ENCODE data around the gene MEDAG. TPM values are rescaled to one million over a fixed set of nuclear protein-coding genes. Genes with fewer than 3 reads are reported as not detected.
A peak's percentile ranks its signal among the peaks of the same experiment; 100 is the strongest.

Gene MEDAG
- polyA plus RNA-seq, 4 donors = 0.34 to 21.4 (median 1.6) TPM

DNA sequence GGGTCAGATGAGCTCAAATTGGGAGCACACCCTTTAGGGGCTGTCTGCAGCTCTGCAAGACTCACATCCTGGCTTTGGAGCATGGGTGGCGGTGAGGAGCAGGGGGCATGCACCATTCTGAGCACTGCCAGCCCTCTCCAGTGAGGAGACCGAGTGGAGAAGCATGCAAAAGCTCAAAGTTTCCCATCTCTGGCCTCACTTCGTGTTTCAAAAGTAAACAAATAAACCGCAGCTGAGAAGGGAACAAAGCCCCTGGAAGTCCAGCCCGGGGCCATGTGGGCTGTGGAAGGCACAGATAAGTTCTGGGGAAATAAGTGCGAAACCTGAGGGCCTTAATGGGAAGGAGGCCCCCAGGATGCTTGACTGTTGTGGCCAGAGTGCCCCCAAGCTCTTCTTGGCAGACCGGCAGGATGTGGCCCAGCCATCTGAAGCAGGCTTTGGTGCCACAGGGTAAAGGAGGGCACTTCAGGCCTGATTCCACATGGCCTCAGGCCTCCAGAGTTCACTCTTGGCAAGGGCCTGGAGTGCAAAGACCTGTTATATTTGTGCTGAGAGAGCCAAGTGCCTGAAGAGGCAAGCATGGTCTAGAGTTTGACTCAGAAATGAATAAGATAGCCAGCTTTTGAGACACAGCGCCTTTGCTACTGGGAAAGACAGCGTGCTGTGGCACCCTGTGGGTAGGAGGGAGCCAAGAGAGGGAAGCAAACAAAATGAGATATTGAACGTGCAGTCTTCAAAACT is 1.2 kb downstream of the MEDAG start:
- DNase-seq = no peak
- Histone ChIP-seq H3K4me1 (ENCODE audit: control insufficient read depth in 3 of 3, insufficient read depth in 2 of 3, low read depth in 1 of 3, low read length in 2 of 3) (peaks cover 0 to 5% (median 0%) of the 10 kb centered on the region in 3 donors), H3K9me3 (ENCODE audit: control insufficient read depth in 2 of 2, insufficient read depth in 1 of 2, low read depth in 1 of 2, low read length in 1 of 2) (no peaks in the 10 kb centered on the region), H3K27ac (ENCODE audit: low read depth in 1 of 3, low read length in 2 of 3) (peak overlapping the region in 1 of 3 donors; percentile 32), H3K4me3 (ENCODE audit: low read depth in 1 of 3, low read length in 3 of 3) (no peak overlapping the region), H3K27me3 (ENCODE audit: control insufficient read depth in 3 of 3, insufficient read depth in 3 of 3, low read length in 3 of 3) (peaks cover 5 to 47% (median 22%) of the 10 kb centered on the region in 3 donors), H3K36me3 (ENCODE audit: control insufficient read depth in 3 of 3, insufficient read depth in 2 of 3, low read depth in 1 of 3, low read length in 3 of 3) (no peaks in the 10 kb centered on the region)
- no peak for FAIRE-seq
- WGBS, 3 donors = 54 to 61% (median 57%) methylated on average over 10 of the region's 10 CpGs

DNA sequence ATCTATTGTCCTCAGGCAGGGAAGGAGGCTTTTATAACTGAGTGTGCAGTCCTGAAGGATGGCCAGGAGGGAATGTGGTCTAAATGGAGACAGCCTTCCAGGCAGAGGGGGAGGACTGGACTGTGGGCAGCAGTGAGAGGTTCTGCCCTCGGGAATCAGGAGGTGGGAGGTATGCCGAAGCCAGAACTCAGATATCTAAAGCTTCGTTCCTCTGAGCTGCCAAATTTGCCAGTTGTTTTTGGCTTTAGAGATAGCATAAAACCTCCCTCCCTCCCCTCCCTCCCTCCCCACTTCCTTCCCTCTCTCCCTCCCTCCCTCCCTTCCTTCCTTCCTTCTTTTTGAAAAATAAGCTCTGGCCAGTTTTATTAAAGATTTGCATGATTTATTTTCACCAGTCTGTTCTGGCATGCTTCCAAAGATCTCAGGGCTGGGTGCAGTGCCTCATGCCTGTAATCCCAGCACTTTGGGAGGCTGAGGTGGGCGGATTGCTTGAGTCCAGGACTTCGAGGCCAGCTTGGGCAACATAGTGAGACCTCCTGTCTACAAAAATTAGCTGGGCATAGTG is 2.4 kb downstream of the MEDAG start:
- FAIRE-seq = no peak
- 22 to 30% (median 26%) methylated on average over 5 of the region's 5 CpGs for WGBS, 3 donors
- peaks cover 5 to 44% (median 22%) of the 10 kb centered on the region in 3 donors for H3K27me3 ChIP-seq (ENCODE audit: control insufficient read depth in 3 of 3, insufficient read depth in 3 of 3, low read length in 3 of 3)
- H3K4me1 ChIP-seq (ENCODE audit: control insufficient read depth in 3 of 3, insufficient read depth in 2 of 3, low read depth in 1 of 3, low read length in 2 of 3) = peaks cover 0 to 5% (median 0%) of the 10 kb centered on the region in 3 donors
- no peak overlapping the region for H3K27ac ChIP-seq (ENCODE audit: low read depth in 1 of 3, low read length in 2 of 3)
- H3K9me3 ChIP-seq (ENCODE audit: control insufficient read depth in 2 of 2, insufficient read depth in 1 of 2, low read depth in 1 of 2, low read length in 1 of 2) = no peaks in the 10 kb centered on the region
- no peak overlapping the region for H3K4me3 ChIP-seq (ENCODE audit: low read depth in 1 of 3, low read length in 3 of 3)
- H3K36me3 ChIP-seq (ENCODE audit: control insufficient read depth in 3 of 3, insufficient read depth in 2 of 3, low read depth in 1 of 3, low read length in 3 of 3) = no peaks in the 10 kb centered on the region
- no peak for DNase-seq

DNA sequence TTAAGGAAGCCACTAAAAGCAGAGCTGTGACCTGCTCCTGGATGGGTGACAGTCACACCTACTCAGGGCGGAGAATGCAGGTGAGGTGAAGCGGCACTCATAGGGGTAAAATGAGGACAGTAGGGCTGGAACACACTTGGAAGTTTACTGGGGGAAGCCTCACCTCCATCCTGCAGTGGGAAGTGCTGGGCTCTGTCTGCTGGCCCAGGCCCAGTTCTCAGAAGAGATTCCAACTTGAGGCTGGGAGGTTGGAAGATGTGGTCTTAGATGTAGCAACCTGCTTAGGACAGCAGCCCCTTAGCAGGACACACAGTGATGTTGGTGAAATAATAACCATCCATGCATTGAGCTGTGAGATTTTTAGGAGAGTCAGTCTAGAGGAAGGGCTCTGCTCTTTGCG is 4.6 kb downstream of the MEDAG start:
- no peak overlapping the region for H3K4me3 ChIP-seq (ENCODE audit: low read depth in 1 of 3, low read length in 3 of 3)
- no peak for DNase-seq
- H3K27me3 ChIP-seq (ENCODE audit: control insufficient read depth in 3 of 3, insufficient read depth in 3 of 3, low read length in 3 of 3) = peaks cover 5 to 24% (median 12%) of the 10 kb centered on the region in 3 donors
- no peaks in the 10 kb centered on the region for H3K36me3 ChIP-seq (ENCODE audit: control insufficient read depth in 3 of 3, insufficient read depth in 2 of 3, low read depth in 1 of 3, low read length in 3 of 3)
- peaks cover 0 to 3% (median 0%) of the 10 kb centered on the region in 3 donors for H3K4me1 ChIP-seq (ENCODE audit: control insufficient read depth in 3 of 3, insufficient read depth in 2 of 3, low read depth in 1 of 3, low read length in 2 of 3)
- H3K27ac ChIP-seq (ENCODE audit: low read depth in 1 of 3, low read length in 2 of 3) = no peak overlapping the region
- FAIRE-seq = no peak
- no peaks in the 10 kb centered on the region for H3K9me3 ChIP-seq (ENCODE audit: control insufficient read depth in 2 of 2, insufficient read depth in 1 of 2, low read depth in 1 of 2, low read length in 1 of 2)
- 76 to 88% (median 80%) methylated on average over 3 of the region's 3 CpGs for WGBS, 3 donors

DNA sequence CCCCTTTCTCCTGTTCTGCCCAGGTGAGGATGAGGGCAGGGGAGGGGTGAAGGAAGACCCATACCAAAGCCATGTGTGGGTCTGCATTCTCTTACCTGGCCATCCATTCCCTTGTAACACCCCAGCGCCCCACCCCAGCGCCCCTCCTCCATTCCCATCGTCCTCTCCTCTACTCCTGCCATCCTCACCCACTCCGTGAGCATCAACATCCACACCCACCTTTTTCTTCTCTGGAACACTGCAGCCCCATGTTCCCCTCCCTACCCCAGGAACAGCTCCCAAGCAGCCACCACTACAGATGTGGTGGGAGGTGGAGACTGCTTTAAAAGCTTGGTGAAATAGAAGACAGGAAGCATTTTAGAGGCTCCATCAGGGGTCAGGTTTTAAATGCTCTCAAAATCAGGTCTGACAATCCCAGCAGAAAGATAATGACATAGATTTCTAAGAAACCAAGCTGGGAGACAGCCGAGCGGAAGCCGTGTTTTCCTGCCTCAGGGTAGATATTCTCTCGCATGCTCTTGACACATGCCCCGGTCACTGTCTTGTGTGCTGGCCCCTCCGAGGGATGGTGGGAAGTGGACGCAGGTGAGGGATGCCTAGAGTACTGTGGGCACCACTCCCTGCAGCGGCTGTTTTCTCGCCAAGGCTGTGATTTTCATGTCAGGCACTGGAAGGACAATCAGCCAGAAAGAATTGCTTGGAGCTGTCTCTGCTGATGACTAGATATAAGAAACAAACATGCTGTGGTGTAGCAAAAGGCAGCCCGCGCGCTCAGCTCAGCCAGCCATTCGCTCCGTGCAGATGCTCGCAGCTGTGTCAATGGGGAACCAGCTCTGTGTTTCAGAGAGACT is 9.8 kb downstream of the MEDAG start:
- Histone ChIP-seq H3K9me3 (ENCODE audit: control insufficient read depth in 2 of 2, insufficient read depth in 1 of 2, low read depth in 1 of 2, low read length in 1 of 2) (no peaks in the 10 kb centered on the region), H3K4me3 (ENCODE audit: low read depth in 1 of 3, low read length in 3 of 3) (no peak overlapping the region), H3K27ac (ENCODE audit: low read depth in 1 of 3, low read length in 2 of 3) (no peak overlapping the region), H3K4me1 (ENCODE audit: control insufficient read depth in 3 of 3, insufficient read depth in 2 of 3, low read depth in 1 of 3, low read length in 2 of 3) (no peaks in the 10 kb centered on the region), H3K27me3 (ENCODE audit: control insufficient read depth in 3 of 3, insufficient read depth in 3 of 3, low read length in 3 of 3) (no peaks in the 10 kb centered on the region), H3K36me3 (ENCODE audit: control insufficient read depth in 3 of 3, insufficient read depth in 2 of 3, low read depth in 1 of 3, low read length in 3 of 3) (no peaks in the 10 kb centered on the region)
- DNase-seq (no peak), FAIRE-seq (no peak)
- 66 to 85% (median 76%) methylated on average over 19 of the region's 19 CpGs for WGBS, 3 donors

DNA sequence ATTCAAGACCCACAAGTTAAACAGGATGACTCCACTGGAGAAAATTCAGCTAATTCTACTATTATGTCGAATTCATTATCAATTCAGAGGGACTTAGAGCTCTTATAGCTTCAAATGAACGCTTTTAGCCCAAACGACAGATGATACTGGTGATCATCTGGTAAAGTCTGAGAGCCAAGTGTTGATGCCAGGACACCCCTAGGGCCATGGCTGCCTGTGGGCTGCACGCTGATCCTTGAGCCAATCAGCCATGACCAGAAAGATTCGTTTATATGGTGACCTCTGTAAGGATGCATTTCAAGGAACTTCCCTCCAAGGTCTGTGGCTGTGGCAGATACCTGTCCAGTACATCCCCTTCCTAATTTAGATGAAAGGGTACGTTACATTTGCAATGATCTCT is 10.9 kb downstream of the MEDAG start:
- Histone ChIP-seq H3K27me3 (ENCODE audit: control insufficient read depth in 3 of 3, insufficient read depth in 3 of 3, low read length in 3 of 3) (no peaks in the 10 kb centered on the region), H3K9me3 (ENCODE audit: control insufficient read depth in 2 of 2, insufficient read depth in 1 of 2, low read depth in 1 of 2, low read length in 1 of 2) (no peaks in the 10 kb centered on the region), H3K27ac (ENCODE audit: low read depth in 1 of 3, low read length in 2 of 3) (no peak overlapping the region), H3K4me3 (ENCODE audit: low read depth in 1 of 3, low read length in 3 of 3) (no peak overlapping the region), H3K4me1 (ENCODE audit: control insufficient read depth in 3 of 3, insufficient read depth in 2 of 3, low read depth in 1 of 3, low read length in 2 of 3) (no peaks in the 10 kb centered on the region), H3K36me3 (ENCODE audit: control insufficient read depth in 3 of 3, insufficient read depth in 2 of 3, low read depth in 1 of 3, low read length in 3 of 3) (no peaks in the 10 kb centered on the region)
- FAIRE-seq (no peak), DNase-seq (no peak)
- 79 to 83% (median 79%) methylated on average over 6 of the region's 6 CpGs for WGBS, 3 donors

DNA sequence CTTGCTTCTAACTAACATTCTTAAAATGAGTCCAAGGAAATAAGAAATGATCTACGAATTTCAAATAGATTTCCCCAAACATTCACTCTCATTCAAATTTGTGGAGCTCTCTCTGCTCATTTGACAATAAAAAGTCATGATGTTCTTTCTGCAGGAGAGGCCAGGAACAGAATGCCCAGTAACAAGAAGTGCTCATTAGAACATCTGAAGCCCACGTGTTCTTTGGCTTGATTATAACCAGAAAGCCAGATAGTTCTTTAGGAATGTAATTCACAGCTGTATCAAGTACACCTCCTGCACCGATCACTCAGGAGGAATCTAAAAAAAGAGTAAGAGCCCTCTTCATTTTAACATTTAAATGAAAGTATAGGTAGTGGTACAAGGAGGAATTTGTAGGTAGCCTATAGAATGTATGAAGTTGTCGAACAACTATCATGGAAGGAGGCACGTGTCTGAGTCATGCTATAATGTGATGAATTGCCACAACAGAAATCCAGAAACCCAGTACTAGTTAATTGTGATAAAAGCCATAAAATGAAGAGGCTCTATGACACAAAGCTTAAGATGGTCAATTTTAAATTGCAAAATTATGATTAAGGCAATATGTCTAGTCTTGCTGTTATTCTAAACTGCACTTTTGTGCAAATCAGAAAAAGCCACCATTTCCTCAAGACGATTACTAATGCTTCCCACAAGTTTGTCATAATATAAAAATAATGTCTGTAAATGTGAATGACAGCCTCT is 12.8 kb downstream of the MEDAG start:
- no peak overlapping the region for H3K27ac ChIP-seq (ENCODE audit: low read depth in 1 of 3, low read length in 2 of 3)
- no peak overlapping the region for H3K4me3 ChIP-seq (ENCODE audit: low read depth in 1 of 3, low read length in 3 of 3)
- WGBS, 3 donors = 74 to 84% (median 82%) methylated on average over 6 of the region's 6 CpGs
- FAIRE-seq (no peak), DNase-seq (no peak)
- H3K27me3 ChIP-seq (ENCODE audit: control insufficient read depth in 3 of 3, insufficient read depth in 3 of 3, low read length in 3 of 3) = no peaks in the 10 kb centered on the region
- no peaks in the 10 kb centered on the region for H3K9me3 ChIP-seq (ENCODE audit: control insufficient read depth in 2 of 2, insufficient read depth in 1 of 2, low read depth in 1 of 2, low read length in 1 of 2)
- no peaks in the 10 kb centered on the region for H3K4me1 ChIP-seq (ENCODE audit: control insufficient read depth in 3 of 3, insufficient read depth in 2 of 3, low read depth in 1 of 3, low read length in 2 of 3)
- H3K36me3 ChIP-seq (ENCODE audit: control insufficient read depth in 3 of 3, insufficient read depth in 2 of 3, low read depth in 1 of 3, low read length in 3 of 3) = no peaks in the 10 kb centered on the region

DNA sequence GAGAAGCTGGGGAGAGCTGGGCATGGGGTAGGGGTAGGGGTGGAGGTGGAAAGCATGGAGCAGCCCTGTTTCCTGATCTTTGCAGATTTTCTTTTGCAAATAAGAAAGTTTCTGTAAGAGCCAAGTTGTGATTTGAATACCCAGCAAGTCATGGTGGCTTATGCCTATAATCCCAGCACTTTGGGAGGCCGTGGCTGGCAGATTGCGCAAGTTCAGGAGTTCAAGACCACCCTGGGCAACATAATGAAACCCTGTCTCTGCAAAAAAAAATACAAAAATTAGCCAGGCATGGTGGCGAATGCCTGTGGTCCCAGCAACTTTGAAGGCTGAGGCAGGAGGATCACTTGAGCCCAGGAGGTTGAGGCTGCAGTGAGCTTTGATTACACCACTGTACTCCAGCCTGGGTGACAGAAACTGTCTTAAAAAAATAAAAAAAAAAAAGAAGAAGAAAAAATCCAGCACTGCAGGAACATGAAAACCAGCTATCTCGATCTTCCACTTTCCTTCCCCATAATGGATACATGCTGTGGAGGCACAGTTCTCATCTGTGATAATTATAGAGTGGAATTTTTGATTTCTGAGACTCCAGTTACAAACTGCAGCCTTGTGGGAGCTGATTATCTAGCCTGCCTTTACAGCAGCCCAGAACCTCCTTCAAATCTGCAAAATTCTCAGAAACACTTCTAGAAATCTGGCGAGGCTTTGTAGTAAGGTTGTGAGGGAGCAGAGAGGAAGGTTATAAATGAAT is 14.3 kb downstream of the MEDAG start:
- Histone ChIP-seq H3K27ac (ENCODE audit: low read depth in 1 of 3, low read length in 2 of 3) (no peak overlapping the region), H3K4me3 (ENCODE audit: low read depth in 1 of 3, low read length in 3 of 3) (no peak overlapping the region), H3K9me3 (ENCODE audit: control insufficient read depth in 2 of 2, insufficient read depth in 1 of 2, low read depth in 1 of 2, low read length in 1 of 2) (no peaks in the 10 kb centered on the region), H3K4me1 (ENCODE audit: control insufficient read depth in 3 of 3, insufficient read depth in 2 of 3, low read depth in 1 of 3, low read length in 2 of 3) (no peaks in the 10 kb centered on the region), H3K27me3 (ENCODE audit: control insufficient read depth in 3 of 3, insufficient read depth in 3 of 3, low read length in 3 of 3) (no peaks in the 10 kb centered on the region), H3K36me3 (ENCODE audit: control insufficient read depth in 3 of 3, insufficient read depth in 2 of 3, low read depth in 1 of 3, low read length in 3 of 3) (no peaks in the 10 kb centered on the region)
- WGBS, 3 donors = 71 to 84% (median 76%) methylated on average over 5 of the region's 5 CpGs
- FAIRE-seq (no peak), DNase-seq (no peak)

All from small intestine (tissue), 7 donors.